LNCaP clone FGC (cell line): Measurements from ENCODE around the gene CDC37L1.

Experiments
- DNase-seq: peaks from one replicate; pipeline ENCODE4 v3.0.0-alpha.2; 2011; ENCODE audit warnings: low read depth
- H3K4me3 ChIP-seq: 2 replicates; pipeline ENCODE4 v1.5.1; 2011; ENCODE audit warnings: mild to moderate bottlenecking, low read depth, low read length, control low read depth
- CTCF ChIP-seq: IDR thresholded peaks from 2 replicates; pipeline ENCODE4 v1.5.1; 2012; ENCODE audit warnings: mild to moderate bottlenecking; ENCODE audit not compliant: control insufficient read depth, insufficient read depth; ENCODE audit errors: extremely low read depth

CDC37L1 gene

GRCh38 chr9:4706971-4707622 lies 27.7 kb downstream of the CDC37L1 start:
- no peak for DNase-seq
- no peak overlapping the region for H3K4me3 ChIP-seq
- no peak for TF ChIP-seq CTCF

DNA sequence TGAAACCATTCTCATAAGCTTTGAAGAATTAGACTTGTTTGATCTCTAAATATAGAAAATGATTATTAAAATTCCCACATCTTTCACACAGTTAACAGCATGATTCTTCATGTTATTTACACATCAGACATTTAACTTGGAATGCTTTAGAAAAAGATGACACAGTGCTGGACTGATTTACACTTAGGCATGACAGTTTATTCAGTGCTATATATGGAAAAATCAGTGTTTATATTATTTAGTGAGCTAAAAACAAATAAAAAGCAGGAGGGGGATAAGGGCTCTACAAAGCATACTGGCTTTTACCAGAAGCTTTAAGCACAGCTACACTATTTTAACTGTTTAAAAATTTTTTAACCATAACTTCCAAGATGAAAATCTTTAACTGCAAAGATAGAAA lies 30.0 kb downstream of the CDC37L1 start:
- DNase-seq = no peak
- no peak overlapping the region for H3K4me3 ChIP-seq

DNA sequence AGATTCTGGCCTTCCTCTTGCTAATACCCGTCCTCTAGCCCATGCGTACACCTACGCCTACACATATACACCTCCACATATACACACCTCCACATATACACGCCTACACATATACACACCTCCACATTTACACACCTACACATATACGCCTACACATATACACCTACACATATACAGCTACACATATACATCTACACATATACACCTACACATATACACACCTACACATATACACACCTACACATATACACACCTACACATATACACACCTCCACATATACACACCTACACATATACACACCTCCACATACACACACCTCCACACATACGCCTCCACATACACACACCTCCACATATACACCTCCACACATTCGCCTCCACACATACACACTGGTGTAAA lies 34.5 kb downstream of the CDC37L1 start:
- TF ChIP-seq CTCF = no peak
- no peak overlapping the region for H3K4me3 ChIP-seq
- DNase-seq = no peak

More for the DNA sequence above, 30.0 kb downstream of the CDC37L1 start:
- TF ChIP-seq CTCF = no peak

DNA sequence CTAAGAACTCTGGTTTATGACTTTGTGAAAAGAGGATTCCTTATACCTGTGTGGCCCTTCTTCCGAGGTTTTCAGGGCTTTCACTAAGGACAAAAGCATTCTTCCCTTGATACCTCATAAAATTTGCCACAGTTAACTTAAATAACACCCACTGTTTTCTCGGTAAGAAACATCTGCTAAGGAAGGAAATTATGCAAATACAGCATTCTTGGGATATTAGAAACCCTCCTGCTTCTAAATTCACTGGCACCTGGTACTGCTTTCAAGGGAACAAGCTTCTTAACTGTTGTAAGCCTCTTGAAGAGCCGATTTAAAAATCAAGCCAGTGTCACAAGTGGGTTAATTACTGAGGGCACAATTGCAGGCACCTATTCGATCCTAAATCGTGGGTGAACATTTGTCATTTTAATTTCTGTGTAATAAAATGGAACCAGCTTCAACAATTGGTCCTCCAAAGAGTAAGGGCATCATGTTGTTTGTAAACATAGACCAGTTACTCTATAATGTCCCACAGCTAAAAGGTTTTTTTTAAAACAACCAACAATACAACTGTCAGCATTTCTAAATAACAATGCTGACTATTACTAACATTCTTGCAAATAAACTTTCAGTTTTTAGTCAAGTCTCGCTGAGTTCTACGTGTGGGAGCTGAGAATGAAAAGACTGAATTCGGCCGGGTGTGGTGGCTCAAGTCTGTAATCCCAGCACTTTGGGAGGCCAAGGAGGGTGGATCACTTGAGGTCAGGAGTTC lies 35.1 kb downstream of the CDC37L1 start:
- H3K4me3 ChIP-seq = no peak overlapping the region
- DNase-seq = no peak
- TF ChIP-seq CTCF = no peak

DNA sequence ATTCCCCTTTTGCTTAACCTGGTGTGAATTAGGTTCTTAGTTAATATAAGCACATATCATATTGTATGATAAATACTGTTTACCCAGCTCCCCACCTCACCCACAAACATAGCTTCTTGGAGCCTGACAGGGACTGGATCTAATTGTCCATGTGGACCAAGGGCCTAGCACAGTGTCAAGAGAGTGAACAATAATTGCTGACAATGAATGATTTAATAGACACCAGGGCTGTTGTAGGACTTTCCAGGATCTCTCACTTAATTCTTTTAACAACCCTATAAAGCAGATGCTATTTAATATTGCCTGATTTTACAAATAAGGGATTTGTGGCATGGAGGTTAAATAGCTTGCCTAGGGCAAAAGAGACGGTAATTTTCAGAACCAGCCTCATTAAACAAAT lies 36.8 kb downstream of the CDC37L1 start:
- no peak for TF ChIP-seq CTCF
- DNase-seq = no peak
- H3K4me3 ChIP-seq = no peak overlapping the region

- no peak for TF ChIP-seq CTCF
- H3K4me3 ChIP-seq = no peak overlapping the region
- no peak for DNase-seq
These were observed 38.4 kb downstream of the CDC37L1 start for GRCh38 chr9:4717815-4718214.
